Measurements from ENCODE around the gene GATB. TPM values are rescaled to one million over a fixed set of nuclear protein-coding genes. Genes with fewer than 3 reads are reported as not detected.

GATB gene
- total and polyA plus RNA-seq, 12 donors = 17.2 to 59.8 (median 36.6) TPM

GRCh38 chr4:151798678-151799416, 38.0 kb upstream of the GATB start:
- Histone ChIP-seq H3K27ac (no peak overlapping the region), H3K27me3 (no peaks in the 10 kb centered on the region), H3K9me3 (replicated peaks in 1 of 3) (no peaks in the 10 kb centered on the region), H3K4me1 (replicated peaks in 1 of 2) (no peaks in the 10 kb centered on the region), H3K36me3 (replicated peaks in 1 of 2) (no peaks in the 10 kb centered on the region), H3K4me3 (no peak overlapping the region)
- WGBS, 4 donors = 57 to 68% (median 61%) methylated on average over 6 of the region's 6 CpGs
- intact Hi-C loops (cut with DNase I) = no loop called here
- DNase-seq = no peak
- TF ChIP-seq CTCF (IDR thresholded peaks at IDR 0.05) (no peak), POLR2A (IDR thresholded peaks at IDR 0.05) (no peak)

DNA sequence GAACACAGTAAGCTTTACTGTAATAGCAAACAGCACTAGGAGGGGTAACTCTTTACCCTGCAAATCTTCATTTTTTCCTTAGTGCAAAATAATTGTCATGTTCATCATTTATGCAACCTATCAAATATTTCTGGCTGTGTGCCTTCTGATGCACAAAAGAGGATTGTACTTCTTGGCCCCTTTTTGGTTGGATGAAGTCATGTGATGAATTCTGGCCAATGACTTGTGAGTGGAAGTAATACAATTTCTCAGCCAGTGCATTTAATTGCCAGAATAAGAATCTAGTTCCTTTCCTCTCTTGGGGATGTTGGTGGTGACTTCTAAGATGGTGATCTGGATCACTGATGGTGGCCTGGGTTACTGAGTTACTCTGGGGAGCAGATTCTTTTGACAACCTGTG, 37.0 kb upstream of the GATB start:
- Histone ChIP-seq H3K9me3 (replicated peaks in 1 of 3) (no peaks in the 10 kb centered on the region), H3K27me3 (no peaks in the 10 kb centered on the region), H3K4me1 (replicated peaks in 1 of 2) (no peaks in the 10 kb centered on the region), H3K36me3 (replicated peaks in 1 of 2) (no peaks in the 10 kb centered on the region), H3K4me3 (no peak overlapping the region), H3K27ac (no peak overlapping the region)
- no peak for TF ChIP-seq POLR2A (IDR thresholded peaks at IDR 0.05)
- TF ChIP-seq CTCF (IDR thresholded peaks at IDR 0.05) = no peak
- intact Hi-C loops (cut with DNase I) = no loop called here
- DNase-seq = no peak

DNA sequence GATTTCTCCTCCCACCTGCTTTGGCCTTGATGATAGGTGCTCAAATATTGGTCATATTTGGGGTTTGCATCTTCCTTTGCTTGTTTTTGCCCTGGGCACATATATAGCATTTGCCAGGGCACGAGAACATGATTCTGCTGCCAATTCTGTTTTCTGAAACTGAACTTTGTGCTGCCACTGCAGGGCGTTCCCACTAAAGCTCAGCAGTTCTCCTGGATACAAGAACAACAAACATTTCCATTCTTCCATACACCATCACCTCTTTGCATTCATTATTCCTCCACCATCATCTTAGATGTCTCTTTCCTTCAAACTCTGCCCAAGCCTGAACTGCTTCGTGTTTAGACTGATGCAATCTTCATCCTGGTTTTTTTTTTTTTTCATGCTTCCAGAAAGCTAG, 36.3 kb upstream of the GATB start:
- no peaks in the 10 kb centered on the region for H3K27me3 ChIP-seq
- intact Hi-C loops (cut with DNase I) = no loop called here

DNA sequence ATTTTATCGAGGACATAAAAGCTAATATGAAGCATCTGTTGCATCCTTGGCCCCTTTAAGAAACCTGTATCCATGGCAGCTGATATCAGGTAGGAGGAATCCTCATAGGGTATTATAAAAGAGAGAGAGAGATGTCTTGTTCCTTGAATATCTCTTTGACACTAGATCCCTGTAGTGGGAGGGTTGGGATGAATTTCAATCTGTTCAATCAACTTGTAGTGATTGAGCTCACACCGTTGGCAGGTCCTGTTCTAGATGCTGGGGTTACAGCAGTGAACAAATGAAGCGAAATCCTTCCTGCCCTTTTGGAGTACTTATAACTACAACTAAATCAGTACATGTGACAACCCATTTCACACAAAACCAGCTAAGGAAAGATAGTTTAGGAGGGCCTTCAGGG, 35.3 kb upstream of the GATB start:
- WGBS, 4 donors = 78 to 88% (median 86%) methylated on average over 3 of the region's 3 CpGs
- intact Hi-C loops (cut with DNase I) = no loop called here

More for the DNA sequence above, 36.3 kb upstream of the GATB start:
- H3K4me3 ChIP-seq = no peak overlapping the region
- no peak overlapping the region for H3K27ac ChIP-seq
- H3K4me1 ChIP-seq (replicated peaks in 1 of 2) = no peaks in the 10 kb centered on the region
- 63 to 85% (median 73%) methylated on average over 3 of the region's 3 CpGs for WGBS, 4 donors
- TF ChIP-seq POLR2A (IDR thresholded peaks at IDR 0.05) = no peak
- no peak for TF ChIP-seq CTCF (IDR thresholded peaks at IDR 0.05)
- H3K36me3 ChIP-seq (replicated peaks in 1 of 2) = no peaks in the 10 kb centered on the region
- DNase-seq = no peak
- H3K9me3 ChIP-seq (replicated peaks in 1 of 3) = no peaks in the 10 kb centered on the region

More for the DNA sequence above, 35.3 kb upstream of the GATB start:
- no peaks in the 10 kb centered on the region for H3K9me3 ChIP-seq (replicated peaks in 1 of 3)
- no peaks in the 10 kb centered on the region for H3K4me1 ChIP-seq (replicated peaks in 1 of 2)
- DNase-seq = no peak
- no peak overlapping the region for H3K27ac ChIP-seq
- no peaks in the 10 kb centered on the region for H3K27me3 ChIP-seq
- no peak overlapping the region for H3K4me3 ChIP-seq
- TF ChIP-seq POLR2A (IDR thresholded peaks at IDR 0.05) = no peak
- no peak for TF ChIP-seq CTCF (IDR thresholded peaks at IDR 0.05)
- H3K36me3 ChIP-seq (replicated peaks in 1 of 2) = no peaks in the 10 kb centered on the region

Measured in adrenal gland (tissue), 12 donors.